HG03460 (cell line): ENCODE data around the gene SEC31A.
"Not testable (repeated sequence)": the region's sequence is repeated elsewhere in the genome, so short reads cannot be mapped to it uniquely, and the experiment has no call there.

ENCODE experiments used
- ATAC-seq: cut with Tn5 transposase; IDR thresholded peaks from one replicate; pipeline ENCODE4 v1.9.1; 2021; ENCODE audit not compliant: unreplicated experiment

Gene SEC31A

GRCh38 chr4:82850684-82851083 lies 40.3 kb downstream of the SEC31A start:
- no peak for ATAC-seq

- no peak for ATAC-seq
These were observed 42.2 kb downstream of the SEC31A start for GRCh38 chr4:82848706-82849105.

GRCh38 chr4:82842593-82842992 lies 48.4 kb downstream of the SEC31A start:
- ATAC-seq = no peak

DNA sequence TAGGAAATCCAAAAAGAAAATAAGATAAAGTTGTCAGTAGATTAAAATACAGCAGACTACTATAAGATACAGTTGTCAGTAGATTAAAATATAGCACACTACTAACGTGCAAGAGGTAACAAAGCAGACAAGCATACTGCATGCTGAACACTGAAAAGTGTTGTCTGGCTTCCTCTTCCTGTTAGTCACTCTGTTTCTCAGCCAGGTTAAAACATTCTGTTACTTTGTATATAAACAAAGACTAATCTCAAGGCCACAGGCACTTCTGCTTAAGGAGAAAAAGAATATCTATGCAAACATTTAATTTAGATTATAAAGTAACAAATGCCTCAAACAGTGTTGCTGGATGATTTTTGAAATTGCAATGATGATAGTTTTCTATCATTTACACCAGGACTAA lies 51.3 kb downstream of the SEC31A start:
- no peak for ATAC-seq

- ATAC-seq = no peak
These were observed 57.1 kb downstream of the SEC31A start for GRCh38 chr4:82833696-82834313.

GRCh38 chr4:82833060-82833459 lies 57.9 kb downstream of the SEC31A start:
- ATAC-seq = not testable (repeated sequence)

DNA sequence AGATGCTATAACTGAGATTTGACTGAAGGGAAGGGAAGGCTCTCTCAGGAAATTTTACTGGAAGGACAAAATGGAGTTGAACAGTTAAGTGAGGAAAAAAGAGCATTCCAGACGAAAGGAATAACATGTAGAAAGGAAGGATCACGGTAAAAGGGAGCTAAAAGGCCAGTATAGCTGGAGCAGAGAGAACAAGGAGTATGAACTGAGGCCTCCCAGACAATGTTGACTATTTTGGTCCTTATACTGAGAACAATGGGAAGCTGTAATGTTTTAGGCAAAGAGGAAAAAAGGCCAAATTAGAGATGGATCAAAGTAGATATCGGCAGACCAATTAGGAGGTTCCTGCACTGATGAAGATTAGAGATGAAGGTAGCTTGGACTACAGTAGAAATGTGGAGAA lies 65.5 kb downstream of the SEC31A start:
- ATAC-seq = no peak

GRCh38 chr4:82823062-82823461 lies 67.9 kb downstream of the SEC31A start:
- no peak for ATAC-seq

GRCh38 chr4:82820689-82821088 lies 70.3 kb downstream of the SEC31A start:
- ATAC-seq = no peak

GRCh38 chr4:82818664-82819662 lies 72.0 kb downstream of the SEC31A start:
- ATAC-seq = peak; percentile 76

DNA sequence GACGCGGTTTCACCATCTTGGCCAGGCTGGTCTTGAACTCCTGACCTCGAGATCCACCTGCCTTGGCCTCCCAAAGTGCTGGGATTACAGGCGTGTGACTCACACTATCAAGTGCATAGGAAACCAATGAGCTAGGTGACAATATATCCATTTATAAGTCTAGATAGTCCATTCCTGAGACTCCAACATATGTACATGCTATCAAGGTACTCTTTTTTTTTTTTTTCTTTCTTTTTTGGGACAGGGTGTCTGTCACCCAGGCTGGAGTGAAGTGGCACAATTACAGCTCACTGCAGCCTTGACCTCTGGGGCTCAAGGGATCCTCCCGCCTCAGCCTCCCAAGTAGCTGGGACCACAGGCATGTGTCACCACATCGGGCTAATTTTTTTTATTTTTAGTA lies 74.1 kb downstream of the SEC31A start:
- not testable (repeated sequence) for ATAC-seq

- no peak for ATAC-seq
These were observed 76.9 kb downstream of the SEC31A start for GRCh38 chr4:82814034-82814433.

GRCh38 chr4:82811838-82812341 lies 79.1 kb downstream of the SEC31A start:
- ATAC-seq = no peak

DNA sequence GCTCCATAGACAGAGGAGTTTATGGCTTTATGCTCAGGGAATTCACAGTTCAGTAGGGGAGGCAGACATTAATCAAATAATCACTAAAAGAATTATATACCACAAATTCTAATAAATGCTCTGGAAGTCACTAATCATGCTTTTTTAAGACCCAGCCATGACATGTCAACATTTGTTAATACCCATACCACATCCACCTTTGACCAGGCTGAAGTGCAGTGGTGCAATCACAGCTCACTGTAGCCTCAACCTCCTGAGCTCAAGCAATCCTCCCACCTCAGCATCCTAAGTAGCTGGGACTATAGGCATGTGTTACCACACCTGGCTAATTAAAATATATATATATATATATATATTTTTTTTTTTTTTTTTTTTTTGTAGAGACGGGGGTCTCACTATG lies 79.6 kb downstream of the SEC31A start:
- ATAC-seq = no peak

DNA sequence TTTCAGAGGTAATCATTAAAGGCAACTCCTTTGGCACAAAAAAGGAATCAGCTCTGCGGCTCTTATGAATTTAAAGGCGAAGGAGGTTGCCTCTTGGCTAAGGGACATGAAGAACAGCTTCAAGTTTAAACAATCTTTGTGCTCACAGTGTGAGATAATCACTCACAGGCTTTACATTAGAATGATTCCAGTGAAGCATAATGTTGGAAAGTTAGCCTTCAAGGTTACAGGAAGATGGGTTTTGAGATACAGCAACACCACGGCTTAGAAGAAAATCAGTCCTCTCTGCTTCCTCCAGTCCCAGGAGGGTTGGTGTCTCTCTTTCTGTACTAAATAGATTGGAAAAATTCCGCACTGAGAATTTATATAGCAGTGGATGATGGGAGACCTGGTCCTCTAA lies 80.8 kb downstream of the SEC31A start:
- ATAC-seq = no peak

GRCh38 chr4:82809619-82810018 lies 81.3 kb downstream of the SEC31A start:
- no peak for ATAC-seq

DNA sequence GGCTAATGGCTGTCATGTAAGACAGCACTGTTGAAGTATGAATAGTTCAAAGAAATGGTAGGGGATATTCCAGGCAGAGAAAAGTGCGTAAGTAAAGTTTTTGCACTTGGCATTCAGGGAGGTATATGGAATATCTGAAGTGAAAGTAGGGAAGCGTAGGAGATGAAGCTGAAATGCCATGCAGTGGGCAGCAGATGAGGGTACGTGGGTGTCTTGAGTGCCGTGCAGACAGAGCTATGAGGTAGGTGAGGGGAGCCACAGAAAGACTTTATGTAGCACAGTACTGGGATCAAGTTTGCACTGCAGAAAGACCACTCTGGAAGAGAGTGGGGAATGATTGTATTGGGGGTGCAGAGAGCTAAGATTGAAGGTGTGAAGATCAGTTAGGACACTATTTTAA lies 87.2 kb downstream of the SEC31A start:
- ATAC-seq = no peak

GRCh38 chr4:82802911-82803310 lies 88.0 kb downstream of the SEC31A start:
- ATAC-seq = no peak

- ATAC-seq = no peak
These were observed 88.9 kb downstream of the SEC31A start for GRCh38 chr4:82801910-82802521.

DNA sequence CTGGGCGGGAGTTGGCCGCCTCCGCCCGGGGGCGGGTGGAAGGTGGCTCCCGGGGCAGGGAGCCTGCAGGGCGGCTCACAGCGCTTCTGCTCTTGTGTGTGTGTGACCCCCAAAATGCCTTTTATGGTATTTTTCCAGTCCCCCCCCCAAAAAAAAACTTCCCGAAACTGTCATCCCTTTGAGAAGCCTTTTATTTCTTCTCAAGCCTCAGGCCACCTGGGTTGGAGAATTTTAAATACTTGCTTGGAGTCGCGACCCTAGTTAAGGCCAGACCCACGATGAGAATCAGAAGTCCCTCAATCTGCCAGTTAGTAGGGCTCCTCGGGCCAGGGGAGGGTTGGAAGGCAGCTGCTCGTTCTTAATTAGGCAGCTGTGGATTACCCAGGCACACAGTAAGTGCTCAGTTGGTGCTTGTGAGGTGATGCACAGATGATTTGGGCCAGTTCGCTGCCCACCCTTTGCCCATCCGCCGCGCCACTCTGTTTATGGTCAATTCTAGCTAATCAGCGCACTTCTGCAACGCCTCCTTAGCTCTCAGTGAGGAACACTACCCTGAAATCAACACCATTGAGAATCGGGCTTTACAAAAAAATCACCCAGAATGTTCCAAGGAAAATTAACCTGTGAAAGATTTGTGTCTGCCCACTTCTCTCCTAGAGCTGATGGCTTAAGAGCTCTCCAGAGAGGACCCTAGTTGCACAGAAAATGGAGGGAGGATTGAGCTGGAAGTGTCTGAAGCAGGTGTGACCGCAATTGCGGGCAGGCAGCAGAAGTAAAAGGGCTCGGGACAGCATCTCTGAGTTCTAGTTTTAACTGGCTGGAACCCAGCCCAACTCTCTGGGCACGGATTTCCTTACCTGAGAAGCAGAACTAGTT lies 91.7 kb downstream of the SEC31A start:
- peak; percentile 28 for ATAC-seq
